GM21723 (cell line): Measurements from ENCODE around the gene NEGR1.

Experiments
- ATAC-seq: cut with Tn5 transposase; IDR thresholded peaks from one replicate; pipeline ENCODE4 v1.9.1; 2021; ENCODE audit warnings: mild to moderate bottlenecking, moderate library complexity; ENCODE audit not compliant: unreplicated experiment

NEGR1 gene

DNA sequence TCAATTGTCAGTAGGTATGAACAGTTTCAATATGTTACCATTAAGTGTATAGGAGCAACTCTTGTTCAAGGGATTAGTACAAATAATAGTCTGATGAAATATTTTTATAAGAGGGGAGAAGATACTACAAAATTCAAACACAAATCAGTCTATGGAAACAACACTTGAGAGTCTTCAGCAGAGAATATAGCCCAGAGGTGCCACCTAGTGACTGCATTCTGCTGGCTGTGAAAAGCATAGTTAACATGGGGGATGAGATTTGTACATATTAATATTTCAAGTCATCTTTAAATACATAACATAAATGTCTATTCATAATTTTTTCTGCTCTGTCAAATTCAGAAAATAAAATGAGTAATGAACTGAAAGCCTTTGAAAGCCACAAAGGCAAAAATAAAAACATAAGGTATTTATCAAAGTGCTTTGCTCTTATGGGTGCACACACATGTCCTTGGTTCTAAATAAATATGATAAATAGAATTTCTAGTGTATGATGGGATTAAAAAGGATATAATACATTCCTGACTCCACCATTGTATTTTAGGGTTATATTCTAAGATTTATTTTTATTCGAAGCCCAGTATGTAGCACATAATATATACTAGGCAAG, 760.6 kb downstream of the NEGR1 start:
- no peak for ATAC-seq

DNA sequence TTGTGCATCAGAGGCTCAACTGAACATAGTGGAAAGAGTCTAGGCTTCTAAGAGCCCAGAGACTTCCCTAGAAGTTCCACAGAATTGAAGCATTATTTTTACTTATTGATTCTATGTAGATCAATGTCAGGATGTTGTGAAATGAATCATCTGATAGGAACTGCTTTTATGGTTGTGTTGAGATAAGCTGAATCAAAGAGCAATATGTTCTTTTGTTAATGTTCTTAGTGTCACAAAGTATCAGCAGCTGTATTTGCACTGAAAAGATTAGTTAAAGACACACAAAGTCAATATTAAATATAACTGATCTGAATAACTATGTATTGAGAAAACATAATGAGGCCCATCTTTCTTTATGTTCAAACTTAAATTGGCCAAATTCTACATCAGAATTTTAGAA, 770.8 kb downstream of the NEGR1 start:
- no peak for ATAC-seq

DNA sequence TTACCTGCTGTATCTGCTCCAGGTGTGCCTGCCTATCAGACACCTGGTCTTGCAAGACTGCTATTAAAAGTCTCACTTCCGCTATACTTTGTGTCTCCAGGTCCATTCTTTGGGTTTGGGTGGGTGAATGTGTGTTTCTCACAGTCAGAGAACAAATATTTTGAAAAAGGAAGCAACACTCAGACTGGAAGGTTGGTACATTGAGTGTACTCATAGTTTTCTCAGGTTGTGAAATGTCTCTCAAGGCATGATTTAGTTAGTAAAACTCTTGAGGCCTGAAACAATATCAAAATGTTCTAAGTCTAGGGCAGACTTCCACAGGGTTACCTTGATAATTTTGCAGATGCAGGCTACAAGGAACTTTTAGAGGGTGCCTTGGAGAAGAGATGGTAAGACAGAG, 771.6 kb downstream of the NEGR1 start:
- no peak for ATAC-seq

DNA sequence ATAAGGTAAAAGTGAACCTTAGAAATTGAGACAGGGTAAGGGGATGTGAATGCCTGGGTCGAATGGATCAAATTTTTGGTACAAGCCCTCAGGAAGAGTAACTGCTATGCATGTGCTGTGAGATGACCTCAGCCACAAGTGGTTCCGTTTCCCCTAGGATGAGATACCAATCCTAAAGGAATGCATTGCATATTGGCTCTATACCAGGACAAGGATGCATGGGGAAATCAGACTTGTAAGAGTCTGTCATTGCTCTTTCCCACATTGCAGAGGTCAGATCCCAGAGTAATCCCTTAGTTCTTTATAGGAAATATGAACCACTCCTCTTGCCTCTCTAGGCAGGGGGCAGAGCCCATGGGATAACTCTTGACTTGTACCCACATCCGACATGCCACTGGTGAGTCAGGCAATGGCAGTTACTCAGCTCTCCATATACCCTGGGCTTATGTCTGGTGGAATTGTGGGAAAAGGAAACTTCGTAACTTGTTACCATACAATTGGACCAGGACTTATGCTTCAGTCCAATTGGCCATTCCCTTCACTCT, 773.2 kb downstream of the NEGR1 start:
- no peak for ATAC-seq

DNA sequence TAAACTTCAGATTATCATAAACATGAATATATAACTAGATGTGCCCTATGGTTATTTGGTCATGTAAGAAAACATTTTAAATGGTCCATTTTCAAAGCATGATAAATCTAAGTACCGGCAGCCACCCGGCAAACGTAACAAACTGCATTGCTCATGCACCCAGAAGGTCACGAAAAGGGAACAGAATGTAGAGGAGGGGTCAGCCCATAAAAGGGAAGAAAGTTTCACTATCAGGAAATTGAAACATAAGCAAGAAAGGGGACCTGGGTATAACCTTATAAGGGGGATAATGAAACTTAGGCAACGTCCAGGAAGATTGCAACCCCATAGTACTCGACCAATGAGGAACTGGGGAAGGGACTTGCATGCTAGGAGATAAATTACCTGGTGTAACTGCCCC, 780.3 kb downstream of the NEGR1 start:
- ATAC-seq = no peak

DNA sequence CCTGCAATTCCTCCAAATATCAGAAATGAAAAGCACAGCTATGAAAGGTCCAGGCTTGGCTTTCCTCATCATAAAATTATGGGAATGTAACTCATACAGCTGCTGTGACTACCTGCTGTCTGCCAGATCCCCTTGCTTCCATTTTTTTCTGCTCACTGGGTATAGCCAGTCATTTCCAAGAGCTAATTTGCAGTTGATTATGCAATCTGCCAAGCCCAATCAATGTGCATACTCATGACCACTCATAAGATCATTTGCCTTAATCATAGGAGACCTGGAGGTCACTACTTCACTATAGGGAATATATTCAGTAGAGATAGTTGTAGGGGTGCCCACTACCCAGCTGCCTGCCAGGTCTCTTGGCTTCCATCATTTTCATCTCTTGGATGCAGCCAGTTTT, 783.8 kb downstream of the NEGR1 start:
- ATAC-seq = no peak

DNA sequence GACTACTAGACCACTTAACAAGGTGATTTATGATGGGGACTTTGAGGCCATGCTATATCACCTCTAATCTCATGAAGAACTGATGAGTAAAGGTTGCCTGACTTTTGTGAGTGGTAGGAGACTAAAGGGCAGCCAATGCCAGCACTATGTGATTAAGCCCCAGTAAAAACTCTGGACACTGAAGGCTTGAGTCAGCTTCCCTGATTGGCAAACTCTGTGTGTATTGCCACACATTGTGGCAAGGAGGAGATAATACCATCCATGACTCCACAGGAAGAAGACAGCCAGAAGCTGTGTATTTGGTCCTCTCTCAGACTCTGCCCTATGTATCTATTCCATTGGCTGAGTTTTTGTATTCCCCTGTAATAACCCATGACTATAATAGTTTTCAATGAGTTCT, 788.2 kb downstream of the NEGR1 start:
- ATAC-seq = no peak

DNA sequence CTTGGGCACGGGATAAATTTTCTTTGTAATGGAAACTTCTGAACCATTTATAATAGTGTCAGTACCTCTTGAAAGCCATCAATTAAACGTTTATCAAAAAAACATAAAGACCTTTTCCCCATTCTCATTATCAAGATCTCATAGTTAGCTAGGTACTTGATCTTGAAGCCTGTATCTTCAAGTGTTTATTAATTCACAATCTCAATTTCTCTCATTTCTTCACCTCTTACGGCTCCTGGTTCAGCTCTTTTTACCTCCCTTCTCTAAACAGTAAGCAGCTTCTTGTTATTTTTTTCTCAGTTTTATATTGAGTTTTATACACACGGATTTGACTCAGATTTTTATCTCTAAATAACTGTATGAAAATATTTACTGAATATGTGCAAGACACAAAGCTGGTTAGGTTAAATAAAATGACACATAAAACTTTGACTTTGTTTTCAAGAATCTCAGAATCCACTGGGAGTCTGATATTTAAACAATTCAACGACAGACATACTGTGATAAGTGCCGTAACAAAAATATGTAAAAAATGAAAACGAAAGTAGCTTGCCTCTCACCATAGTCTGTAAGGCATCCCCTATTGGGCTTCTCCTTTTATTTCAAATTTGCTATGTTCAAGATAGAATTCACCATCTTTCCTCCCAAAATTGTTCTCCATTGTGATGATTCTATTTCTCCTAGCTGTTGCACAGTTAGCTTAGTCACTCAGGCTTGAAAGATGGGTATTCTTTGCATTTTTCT, 789.9 kb downstream of the NEGR1 start:
- ATAC-seq = no peak

DNA sequence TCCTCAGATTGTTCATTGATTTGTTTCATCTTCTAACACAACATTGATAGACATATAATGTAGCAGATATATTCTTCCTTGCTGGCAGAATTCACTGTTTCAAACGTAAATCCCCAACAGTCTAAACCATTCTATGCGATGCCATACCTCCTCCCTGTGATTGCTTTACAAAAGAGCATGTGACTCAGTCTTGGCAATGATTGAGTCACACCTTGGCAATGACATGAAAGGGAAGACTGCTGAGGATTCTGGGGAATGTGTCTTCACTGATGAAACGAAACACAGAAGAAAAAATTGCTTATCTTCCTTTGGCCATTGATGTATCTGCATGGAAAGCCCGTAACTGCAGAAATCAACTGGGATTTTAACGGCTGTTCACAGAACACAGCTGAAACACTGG, 791.9 kb downstream of the NEGR1 start:
- ATAC-seq = no peak

DNA sequence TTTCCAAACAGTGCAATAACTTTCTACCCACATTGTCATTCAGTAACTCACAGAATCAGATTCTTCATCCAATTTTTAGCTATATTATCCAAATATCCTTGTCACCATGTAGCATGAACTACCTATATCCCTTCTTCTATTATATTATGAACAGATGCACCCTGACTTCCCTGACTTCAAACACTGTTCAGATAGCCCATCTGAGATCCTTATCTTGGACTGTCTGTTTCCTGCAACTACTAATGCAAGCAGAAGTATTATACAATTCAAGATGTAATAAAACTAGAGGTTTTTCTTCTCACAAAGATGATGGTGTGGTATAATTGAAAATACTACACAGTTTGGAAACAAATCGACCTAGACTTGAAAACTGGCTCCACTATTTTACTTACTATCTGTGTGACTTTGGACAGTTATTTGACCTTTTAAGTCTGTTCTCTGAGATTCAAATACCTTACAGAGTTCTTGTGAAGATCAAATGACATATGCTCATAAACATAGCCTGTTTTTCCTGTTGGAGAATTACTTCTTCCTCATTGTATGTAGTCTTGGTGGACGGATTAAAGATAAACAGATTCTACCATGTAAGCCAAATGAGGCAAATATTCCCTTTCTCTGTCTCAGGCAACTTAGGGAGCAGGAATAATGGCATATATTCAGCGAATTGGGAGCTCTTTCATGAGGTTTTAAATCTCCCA, 793.6 kb downstream of the NEGR1 start:
- no peak for ATAC-seq

DNA sequence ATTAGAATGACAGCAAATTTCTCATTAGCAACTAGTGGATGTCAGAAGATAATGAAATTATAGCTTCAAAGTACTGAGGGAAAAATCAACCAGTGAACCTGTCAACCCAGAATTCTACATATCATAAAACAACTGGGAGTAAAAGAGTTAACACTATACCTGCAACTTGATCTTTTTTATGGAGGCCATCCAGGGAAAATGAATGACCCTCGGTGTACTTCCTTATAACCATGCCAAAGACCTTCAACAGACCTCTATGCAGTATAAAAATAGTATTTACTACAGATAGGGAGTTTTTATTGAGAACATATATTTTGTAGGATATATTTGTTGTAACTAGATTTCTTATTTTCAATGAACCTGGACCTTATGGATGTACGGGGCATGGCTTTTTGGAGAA, 809.0 kb downstream of the NEGR1 start:
- ATAC-seq = no peak

DNA sequence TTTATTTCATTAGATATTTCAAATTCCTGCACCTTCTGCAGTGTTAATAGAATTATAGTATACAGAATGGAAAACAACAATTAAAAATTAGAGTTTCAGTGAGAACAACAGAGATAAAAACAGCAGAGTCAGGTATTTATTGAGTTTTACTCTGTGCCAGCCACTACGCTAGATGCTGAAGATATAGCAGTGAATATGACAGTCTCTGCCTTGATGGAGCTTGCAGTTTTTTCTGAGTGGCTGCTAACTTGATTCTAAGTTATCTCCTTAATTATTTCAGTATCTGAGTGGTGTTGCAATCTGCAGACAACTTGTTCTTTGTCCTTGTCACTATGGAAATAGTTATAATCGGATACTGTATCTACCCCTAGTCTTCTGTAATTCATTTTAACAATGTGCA, 817.2 kb downstream of the NEGR1 start:
- no peak for ATAC-seq

DNA sequence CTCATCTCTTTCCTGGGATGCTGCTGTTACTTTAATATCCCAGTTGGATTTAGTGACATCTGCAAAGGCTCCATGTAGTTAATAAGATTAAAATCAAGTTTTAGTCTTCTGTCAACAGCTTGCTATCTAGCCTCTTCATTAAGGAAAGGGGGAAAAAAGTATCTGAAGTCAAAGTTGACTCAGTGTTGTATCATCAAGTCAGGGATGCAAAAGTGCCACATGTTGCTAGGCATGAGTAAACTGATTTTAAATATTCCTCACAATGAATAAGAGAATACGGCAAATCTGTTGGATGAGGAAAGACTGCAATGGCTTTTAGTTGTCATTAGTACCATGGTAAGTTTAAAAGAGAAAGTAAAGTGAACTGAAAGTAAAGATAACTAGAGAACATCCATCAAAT, 818.3 kb downstream of the NEGR1 start:
- ATAC-seq = no peak

DNA sequence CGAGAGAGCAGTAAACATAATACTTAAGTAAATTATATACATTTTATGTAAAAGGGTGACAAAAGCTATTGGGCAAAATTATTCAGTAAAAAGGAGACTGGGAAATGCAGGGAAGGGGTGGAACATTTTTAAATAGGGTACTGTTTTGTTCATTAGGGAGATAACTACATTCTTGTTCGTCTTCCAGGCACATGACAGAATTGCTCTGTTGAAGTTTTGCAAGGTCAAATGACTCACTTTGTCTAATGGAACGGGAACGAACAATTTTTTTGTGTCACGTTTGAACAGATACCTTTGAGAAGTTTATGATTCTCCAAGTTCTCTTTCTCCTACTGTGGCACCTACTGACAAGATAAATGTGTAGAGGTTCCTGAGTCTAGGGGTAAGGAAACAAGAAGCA, 819.2 kb downstream of the NEGR1 start:
- no peak for ATAC-seq

DNA sequence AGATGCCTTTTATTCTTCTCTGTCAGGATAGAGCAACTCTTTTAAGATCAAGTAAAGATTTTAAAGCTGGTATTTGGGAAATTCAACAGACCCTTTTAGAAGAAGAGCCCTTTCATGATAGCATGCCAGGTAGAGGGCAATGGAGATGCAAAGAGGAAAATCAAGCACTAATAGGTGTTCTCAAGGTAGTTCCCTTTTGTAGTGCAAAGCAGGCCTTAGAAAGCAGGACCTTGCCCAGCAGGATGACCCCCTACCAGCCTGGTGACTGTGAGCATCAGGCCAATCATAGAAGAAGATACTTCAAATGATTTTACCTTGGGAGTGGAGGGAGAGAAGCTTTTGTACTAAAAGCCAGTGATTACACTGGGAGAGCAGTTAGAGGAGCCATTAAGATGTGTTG, 820.1 kb downstream of the NEGR1 start:
- no peak for ATAC-seq

DNA sequence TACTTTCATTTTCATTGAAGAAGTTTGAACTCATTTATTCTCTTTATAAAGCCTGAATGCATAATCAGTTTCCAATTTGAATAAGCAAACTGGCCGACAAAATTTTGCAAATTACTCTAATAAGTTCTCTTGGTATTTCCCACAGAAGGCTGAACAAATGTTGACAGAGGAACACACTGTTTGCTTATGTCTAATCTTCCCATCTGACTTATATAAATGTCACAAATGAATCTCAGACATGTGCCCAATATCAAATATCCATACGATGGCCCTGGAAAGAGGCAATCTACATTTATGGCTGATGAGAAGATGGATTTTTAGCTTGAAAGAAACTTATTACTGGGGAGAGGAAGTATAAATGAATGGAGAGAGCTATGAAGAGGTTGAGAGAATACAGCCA, 820.9 kb downstream of the NEGR1 start:
- ATAC-seq = no peak

DNA sequence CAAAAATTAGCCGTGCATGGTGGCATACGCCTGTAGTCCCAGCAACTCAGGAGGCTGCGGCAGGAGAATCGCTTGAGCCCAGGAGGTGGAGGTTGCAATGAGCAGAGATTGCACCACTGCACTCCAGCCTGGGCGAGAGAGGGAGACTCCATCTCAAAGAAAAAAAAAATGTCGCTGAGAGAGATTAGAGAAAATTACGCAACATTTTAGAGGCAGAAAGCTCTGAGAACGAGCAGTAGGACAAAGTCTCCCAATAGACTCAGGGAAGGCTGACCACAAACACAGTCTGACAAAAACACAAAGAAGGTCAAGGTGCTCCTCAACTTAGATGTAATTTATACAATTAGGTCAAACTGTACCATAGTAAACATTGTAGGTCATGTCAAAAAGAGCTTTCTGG, 833.9 kb downstream of the NEGR1 start:
- ATAC-seq = no peak

DNA sequence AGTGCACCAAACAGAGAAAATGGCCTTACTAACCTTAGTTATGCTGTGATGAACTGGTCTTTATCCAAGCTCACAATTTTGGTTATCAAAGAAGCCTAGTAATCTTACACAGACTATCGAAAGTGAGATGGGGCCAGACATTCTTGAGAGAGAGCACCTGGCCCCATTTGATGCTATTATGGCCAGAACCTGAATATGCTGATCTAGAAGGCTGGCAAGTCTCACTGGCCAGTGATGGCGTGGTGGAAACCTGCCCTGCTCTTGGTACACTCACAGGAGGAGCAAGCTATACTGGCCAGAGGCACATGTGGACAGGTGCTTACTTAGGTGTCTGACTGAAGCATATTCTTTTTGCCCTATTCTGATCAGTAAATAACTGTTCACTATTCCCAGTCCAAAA, 843.7 kb downstream of the NEGR1 start:
- no peak for ATAC-seq

DNA sequence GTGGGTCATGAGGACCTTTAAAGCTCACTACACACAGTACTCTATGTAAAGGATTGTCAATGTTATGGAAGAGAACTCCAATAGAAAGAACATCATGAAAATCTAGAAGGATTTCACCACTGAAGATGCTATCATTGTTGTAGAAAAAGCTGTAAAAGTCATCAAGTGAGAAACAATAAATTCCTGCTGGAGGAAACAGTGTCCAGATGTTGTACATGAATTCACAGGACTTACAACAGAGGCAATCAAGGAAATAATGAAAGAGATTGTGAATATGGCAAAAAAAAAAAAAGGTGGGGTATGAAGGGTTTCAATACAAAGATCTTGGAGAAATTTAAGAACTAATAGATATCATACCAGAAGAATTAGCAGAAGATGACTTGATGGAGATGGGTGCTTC, 846.4 kb downstream of the NEGR1 start:
- ATAC-seq = no peak

DNA sequence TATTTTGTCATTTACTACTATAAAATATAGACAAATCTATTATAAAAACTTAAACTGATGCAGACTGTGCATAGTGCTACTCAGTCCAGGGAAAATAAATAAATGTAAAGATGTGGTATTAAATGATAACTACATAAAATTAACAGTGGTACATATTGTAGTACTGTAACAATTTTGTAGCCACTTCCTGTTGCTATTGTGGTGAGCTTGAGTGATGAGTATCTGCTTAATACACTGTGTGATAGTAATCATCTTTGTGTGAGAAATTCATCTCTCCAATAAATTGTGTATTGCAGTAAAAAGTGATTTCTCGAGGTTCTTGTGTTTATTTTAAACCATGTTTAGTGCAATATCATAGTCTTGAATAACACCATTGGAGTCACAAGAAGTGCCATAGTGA, 848.1 kb downstream of the NEGR1 start:
- no peak for ATAC-seq

DNA sequence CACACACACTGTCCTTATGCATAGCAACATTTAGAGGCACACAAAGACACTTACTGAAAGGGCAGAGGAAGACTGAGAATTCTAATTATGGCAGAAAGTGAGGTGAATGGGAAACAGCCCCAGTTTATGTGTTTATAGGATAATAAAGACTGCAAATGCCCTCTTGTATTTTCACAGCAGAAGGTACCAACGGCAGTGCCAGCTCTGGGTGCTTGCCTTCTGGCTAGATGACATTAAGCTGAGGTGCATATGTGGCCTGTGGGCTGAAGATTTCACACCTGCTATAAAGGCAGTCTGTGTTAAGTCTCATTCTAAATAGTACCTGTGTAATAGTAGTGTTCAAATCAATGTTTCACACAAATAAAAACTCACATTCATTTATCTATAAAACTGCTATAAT, 854.3 kb downstream of the NEGR1 start:
- ATAC-seq = no peak

DNA sequence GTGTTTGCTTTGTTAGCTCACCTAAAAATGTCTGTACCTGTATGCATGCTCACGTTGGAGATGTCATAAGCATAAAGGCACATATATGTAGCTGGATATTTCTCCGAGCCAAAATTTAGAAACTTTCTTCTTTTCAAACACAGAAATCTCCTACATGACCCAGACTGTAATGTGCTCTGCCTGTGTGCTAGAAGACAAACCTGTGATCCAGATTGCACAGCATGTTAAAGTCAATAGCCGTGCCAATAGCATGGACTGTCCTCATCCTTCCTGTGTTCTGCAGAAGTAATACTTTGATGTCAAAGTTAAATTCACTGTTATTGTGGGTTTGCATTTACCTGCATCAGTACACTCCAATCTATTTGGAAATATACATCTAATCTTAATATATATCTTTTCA, 855.3 kb downstream of the NEGR1 start:
- ATAC-seq = no peak
